ENCODE data around the gene CH25H. TPM values are rescaled to one million over a fixed set of nuclear protein-coding genes. Genes with fewer than 3 reads are reported as not detected.
"Not testable (repeated sequence)": the region's sequence is repeated elsewhere in the genome, so short reads cannot be mapped to it uniquely, and the experiment has no call there.

CH25H gene
- total RNA-seq, 1 donor: 5.8 TPM

- no peaks in the 10 kb centered on the region for H3K27me3 ChIP-seq (ENCODE audit: insufficient read depth, low read length)
- H3K27ac ChIP-seq (ENCODE audit: low read depth, low read length): no peak overlapping the region
- no peak for DNase-seq (ENCODE audit: insufficient read length, low spot score, missing footprints)
- no peak overlapping the region for H3K4me2 ChIP-seq (ENCODE audit: insufficient read depth, low read length)
- H3K79me2 ChIP-seq (ENCODE audit: insufficient read depth, low read length): no peaks in the 10 kb centered on the region
- H3K9me3 ChIP-seq (ENCODE audit: low read depth, low read length): no peaks in the 10 kb centered on the region
- TF ChIP-seq CTCF (IDR thresholded peaks at IDR 0.05; ENCODE audit: extremely low read depth, low read depth, low read length): no peak
- peaks cover 23% of the 10 kb centered on the region for H3K4me1 ChIP-seq (ENCODE audit: insufficient read depth, low read length)
- no peaks in the 10 kb centered on the region for H4K20me1 ChIP-seq (ENCODE audit: insufficient read depth, low read length)
- H2AFZ ChIP-seq (ENCODE audit: low read length): peak overlapping the region; percentile 44
- no peak overlapping the region for H3K4me3 ChIP-seq (ENCODE audit: insufficient read depth, low read length)
- H3K36me3 ChIP-seq (ENCODE audit: insufficient read depth, low read length): no peaks in the 10 kb centered on the region
Measured at GRCh38 chr10:89171263-89171872, 35.7 kb downstream of the CH25H start.

GRCh38 chr10:89168354-89168900 lies 38.7 kb downstream of the CH25H start:
- H3K4me1 ChIP-seq (ENCODE audit: insufficient read depth, low read length): peaks cover 32% of the 10 kb centered on the region
- not testable (repeated sequence) for H3K36me3 ChIP-seq (ENCODE audit: insufficient read depth, low read length); H3K9me3 ChIP-seq (ENCODE audit: low read depth, low read length); DNase-seq (ENCODE audit: insufficient read length, low spot score, missing footprints); H2AFZ ChIP-seq (ENCODE audit: low read length); H4K20me1 ChIP-seq (ENCODE audit: insufficient read depth, low read length); H3K27ac ChIP-seq (ENCODE audit: low read depth, low read length); H3K27me3 ChIP-seq (ENCODE audit: insufficient read depth, low read length); H3K4me2 ChIP-seq (ENCODE audit: insufficient read depth, low read length); H3K4me3 ChIP-seq (ENCODE audit: insufficient read depth, low read length); H3K79me2 ChIP-seq (ENCODE audit: insufficient read depth, low read length)

GRCh38 chr10:89167915-89168314 lies 39.2 kb downstream of the CH25H start:
- Histone ChIP-seq H3K4me2 (ENCODE audit: insufficient read depth, low read length) (no peak overlapping the region), H4K20me1 (ENCODE audit: insufficient read depth, low read length) (no peaks in the 10 kb centered on the region), H3K9me3 (ENCODE audit: low read depth, low read length) (no peaks in the 10 kb centered on the region), H3K27me3 (ENCODE audit: insufficient read depth, low read length) (no peaks in the 10 kb centered on the region), H3K4me1 (ENCODE audit: insufficient read depth, low read length) (peaks cover 30% of the 10 kb centered on the region), H3K27ac (ENCODE audit: low read depth, low read length) (no peak overlapping the region), H3K79me2 (ENCODE audit: insufficient read depth, low read length) (no peaks in the 10 kb centered on the region), H3K36me3 (ENCODE audit: insufficient read depth, low read length) (no peaks in the 10 kb centered on the region), H2AFZ (ENCODE audit: low read length) (no peak overlapping the region), H3K4me3 (ENCODE audit: insufficient read depth, low read length) (no peak overlapping the region)
- no peak for DNase-seq (ENCODE audit: insufficient read length, low spot score, missing footprints)
- TF ChIP-seq CTCF (IDR thresholded peaks at IDR 0.05; ENCODE audit: extremely low read depth, low read depth, low read length): no peak

GRCh38 chr10:89165923-89166322 lies 41.2 kb downstream of the CH25H start:
- no peaks in the 10 kb centered on the region for H3K79me2 ChIP-seq (ENCODE audit: insufficient read depth, low read length)
- H3K27me3 ChIP-seq (ENCODE audit: insufficient read depth, low read length): no peaks in the 10 kb centered on the region
- peaks cover 13% of the 10 kb centered on the region for H3K4me1 ChIP-seq (ENCODE audit: insufficient read depth, low read length)
- H3K36me3 ChIP-seq (ENCODE audit: insufficient read depth, low read length): no peaks in the 10 kb centered on the region
- peak; percentile 58 for DNase-seq (ENCODE audit: insufficient read length, low spot score, missing footprints)
- no peak overlapping the region for H2AFZ ChIP-seq (ENCODE audit: low read length)
- no peaks in the 10 kb centered on the region for H3K9me3 ChIP-seq (ENCODE audit: low read depth, low read length)
- H4K20me1 ChIP-seq (ENCODE audit: insufficient read depth, low read length): no peaks in the 10 kb centered on the region
- no peak overlapping the region for H3K27ac ChIP-seq (ENCODE audit: low read depth, low read length)
- no peak overlapping the region for H3K4me3 ChIP-seq (ENCODE audit: insufficient read depth, low read length)
- no peak overlapping the region for H3K4me2 ChIP-seq (ENCODE audit: insufficient read depth, low read length)
- TF ChIP-seq CTCF (IDR thresholded peaks at IDR 0.05; ENCODE audit: extremely low read depth, low read depth, low read length): no peak

Measured in osteoblast (primary cell).